Stimulated activated CD8-positive, alpha-beta memory T cell treated with anti-CD3 and anti-CD28 coated beads, Interleukin-2, amount 100 ng/mL, for 1 hour (primary cell): Measurements from ENCODE around the gene ZNF644.
"Not testable (repeated sequence)": the region's sequence is repeated elsewhere in the genome, so short reads cannot be mapped to it uniquely, and the experiment has no call there.

Experiments used
- DNase-seq, 2 donors: peaks; one replicate each; pipeline ENCODE4 v3.0.0-alpha.2; 2020; ENCODE audit warnings: low read depth in 2 of 2

The ZNF644 gene

GRCh38 chr1:90925928-90926869 lies 95.6 kb downstream of the ZNF644 start:
- DNase-seq = no peak

- DNase-seq = no peak
Observed at GRCh38 chr1:90924982-90925381, 96.9 kb downstream of the ZNF644 start.

GRCh38 chr1:90922996-90923395 lies 98.8 kb downstream of the ZNF644 start:
- DNase-seq = no peak

- DNase-seq = no peak
Observed at GRCh38 chr1:90922202-90922601, 99.6 kb downstream of the ZNF644 start.

- DNase-seq = no peak
Observed at GRCh38 chr1:90919900-90920299, 101.9 kb downstream of the ZNF644 start.

GRCh38 chr1:90919190-90919719 lies 102.6 kb downstream of the ZNF644 start:
- DNase-seq = no peak

GRCh38 chr1:90911353-90911752 lies 110.5 kb downstream of the ZNF644 start:
- no peak for DNase-seq

- no peak for DNase-seq
Observed at GRCh38 chr1:90902672-90903071, 119.2 kb downstream of the ZNF644 start.

GRCh38 chr1:90899263-90899662 lies 122.6 kb downstream of the ZNF644 start:
- no peak for DNase-seq

- not testable (repeated sequence) for DNase-seq
Observed at GRCh38 chr1:90893679-90894078, 128.2 kb downstream of the ZNF644 start.

- not testable (repeated sequence) for DNase-seq
Observed at GRCh38 chr1:90892884-90893283, 129.0 kb downstream of the ZNF644 start.

- DNase-seq = not testable (repeated sequence)
Observed at GRCh38 chr1:90892196-90892595, 129.6 kb downstream of the ZNF644 start.

GRCh38 chr1:90891756-90892155 lies 130.1 kb downstream of the ZNF644 start:
- not testable (repeated sequence) for DNase-seq

- DNase-seq = no peak
Observed at GRCh38 chr1:90882221-90882620, 139.6 kb downstream of the ZNF644 start.

- no peak for DNase-seq
Observed at GRCh38 chr1:90881034-90881433, 140.8 kb downstream of the ZNF644 start.

- DNase-seq = no peak
Observed at GRCh38 chr1:90879281-90879680, 142.6 kb downstream of the ZNF644 start.

- no peak for DNase-seq
Observed at GRCh38 chr1:90876101-90876500, 145.7 kb downstream of the ZNF644 start.
